Common myeloid progenitor, CD34-positive (primary cell): ENCODE data around the gene NT5C1A.

Experiments
- CTCF ChIA-PET: fragments of 350-600 bp; sonication (Branson Sonifier 250); formaldehyde crosslinking; loops from one replicate; lab custom pipeline; 2021; ENCODE audit warnings: antibody characterized with exemption; lab: Charles Lee
- POLR2A ChIA-PET: fragments of 350-600 bp; sonication (Branson Sonifier 250); formaldehyde crosslinking; loops from one replicate; lab custom pipeline; 2021; ENCODE audit warnings: antibody characterized with exemption; lab: Charles Lee
- DNase-seq, 3 donors: peaks; one replicate each; pipeline versions ENCODE4 v3.0.0 to v3.0.0-alpha.2; 2013
- H3K27ac ChIP-seq, 2 experiments: 1 replicate in 1 of 2; 2 replicates in 1 of 2; pipeline ENCODE4 v1.7.0; 2013; ENCODE audit warnings: inconsistent platforms in 2 of 2, low read length in 2 of 2, mild to moderate bottlenecking in 2 of 2, low read depth in 1 of 2, moderate library complexity in 1 of 2; ENCODE audit not compliant: severe bottlenecking in 2 of 2, insufficient read depth in 1 of 2, poor library complexity in 1 of 2
- H3K27me3 ChIP-seq, 5 experiments: replicated peaks in 2 of 5; 1 replicate in 3 of 5; 2 replicates in 2 of 5; pipeline versions ENCODE4 v1.6.1 to v1.7.0; 2013; ENCODE audit warnings: low read length in 4 of 5, mild to moderate bottlenecking in 2 of 5, moderate library complexity in 2 of 5, inconsistent platforms in 1 of 5; ENCODE audit not compliant: insufficient read depth in 5 of 5, control insufficient read depth in 4 of 5
- H3K36me3 ChIP-seq, 4 experiments: 1 replicate in 2 of 4; 2 replicates in 2 of 4; pipeline versions ENCODE4 v1.6.1 to v1.7.0; 2013; ENCODE audit warnings: low read length in 3 of 4, control low read depth in 1 of 4, mild to moderate bottlenecking in 1 of 4; ENCODE audit not compliant: control insufficient read depth in 4 of 4, insufficient read depth in 4 of 4
- H3K4me1 ChIP-seq, 4 experiments: 1 replicate in 3 of 4; 2 replicates in 1 of 4; pipeline versions ENCODE4 v1.6.1 to v1.7.1; 2013; ENCODE audit warnings: low read length in 3 of 4, mild to moderate bottlenecking in 3 of 4, control low read depth in 1 of 4, inconsistent platforms in 1 of 4, moderate library complexity in 1 of 4; ENCODE audit not compliant: control insufficient read depth in 4 of 4, insufficient read depth in 4 of 4; ENCODE audit errors: control extremely low read depth in 1 of 4
- H3K4me3 ChIP-seq, 7 experiments: 1 replicate in 4 of 7; 2 replicates in 3 of 7; pipeline versions ENCODE4 v1.5.1 to v1.7.0; 2013; ENCODE audit warnings: mild to moderate bottlenecking in 7 of 7, low read length in 6 of 7, moderate library complexity in 6 of 7, inconsistent platforms in 2 of 7, low read depth in 2 of 7, control low read depth in 1 of 7; ENCODE audit not compliant: insufficient read depth in 4 of 7, control insufficient read depth in 1 of 7; ENCODE audit errors: extremely low read depth in 1 of 7
- H3K9me3 ChIP-seq, 5 experiments: 1 replicate in 4 of 5; 2 replicates in 1 of 5; pipeline versions ENCODE4 v1.6.1 to v1.7.1; 2013; ENCODE audit warnings: low read length in 4 of 5, mild to moderate bottlenecking in 2 of 5, inconsistent platforms in 1 of 5, low read depth in 1 of 5, moderate library complexity in 1 of 5; ENCODE audit not compliant: control insufficient read depth in 4 of 5, insufficient read depth in 2 of 5; ENCODE audit errors: control extremely low read depth in 1 of 5
- WGBS: methylation state at CpG from one replicate; pipeline ENCODE4 v1.1.5; 2013; ENCODE audit not compliant: insufficient coverage; 5-methylcytosine and 5-hydroxymethylcytosine counted together

Gene NT5C1A

DNA sequence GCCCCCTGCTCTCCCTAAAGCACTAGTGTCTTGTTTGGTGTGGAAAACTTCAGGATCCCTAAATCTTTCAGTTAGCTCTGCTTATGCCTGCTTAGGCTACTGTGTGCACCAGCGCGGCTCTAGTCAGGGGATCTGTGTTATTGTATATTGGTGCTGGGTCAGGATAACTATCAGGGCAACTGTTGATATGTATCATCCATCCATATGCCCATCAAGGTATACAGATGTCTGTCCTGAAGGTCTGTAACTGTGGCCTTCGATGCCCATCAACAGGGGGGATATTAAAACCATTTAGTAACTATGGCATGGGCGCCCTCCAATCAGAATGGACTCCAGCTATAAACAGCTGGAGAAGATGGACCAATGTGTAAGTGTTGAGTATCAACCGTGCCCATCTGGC, 12.4 kb downstream of the NT5C1A start:
- no peak overlapping the region for H3K27ac ChIP-seq
- H3K27me3 ChIP-seq = peaks cover 0 to 14% (median 0%) of the 10 kb centered on the region in 5 experiments
- WGBS = 93% methylated on average over 3 of the region's 5 CpGs
- H3K4me1 ChIP-seq = peaks cover 0 to 4% (median 0%) of the 10 kb centered on the region in 4 experiments
- H3K9me3 ChIP-seq = no peaks in the 10 kb centered on the region
- ChIA-PET CTCF (interaction anchor here (1.5 to 18.3 kb wide), 5 partner anchors 11 to 53 kb away, joined by 5 to 250 read pairs (median 31); partner anchors contain the start of gene NT5C1A), POLR2A (no interaction called here)
- H3K4me3 ChIP-seq = no peak overlapping the region
- no peaks in the 10 kb centered on the region for H3K36me3 ChIP-seq
- DNase-seq = no peak

GRCh38 chr1:39659110-39659509, 12.8 kb downstream of the NT5C1A start:
- ChIA-PET CTCF (interaction anchor here (1.1 to 18.3 kb wide), 11 partner anchors 11 to 248 kb away, joined by 3 to 250 read pairs (median 7); partner anchors contain the start of genes HPCAL4 and NT5C1A), POLR2A (no interaction called here)
- peaks cover 0 to 15% (median 0%) of the 10 kb centered on the region in 5 experiments for H3K27me3 ChIP-seq
- no peaks in the 10 kb centered on the region for H3K36me3 ChIP-seq
- no peak overlapping the region for H3K27ac ChIP-seq
- no peak for DNase-seq
- no peaks in the 10 kb centered on the region for H3K9me3 ChIP-seq
- H3K4me3 ChIP-seq = no peak overlapping the region
- peaks cover 0 to 4% (median 0%) of the 10 kb centered on the region in 4 experiments for H3K4me1 ChIP-seq
- 96% methylated on average over 12 of the region's 12 CpGs for WGBS

DNA sequence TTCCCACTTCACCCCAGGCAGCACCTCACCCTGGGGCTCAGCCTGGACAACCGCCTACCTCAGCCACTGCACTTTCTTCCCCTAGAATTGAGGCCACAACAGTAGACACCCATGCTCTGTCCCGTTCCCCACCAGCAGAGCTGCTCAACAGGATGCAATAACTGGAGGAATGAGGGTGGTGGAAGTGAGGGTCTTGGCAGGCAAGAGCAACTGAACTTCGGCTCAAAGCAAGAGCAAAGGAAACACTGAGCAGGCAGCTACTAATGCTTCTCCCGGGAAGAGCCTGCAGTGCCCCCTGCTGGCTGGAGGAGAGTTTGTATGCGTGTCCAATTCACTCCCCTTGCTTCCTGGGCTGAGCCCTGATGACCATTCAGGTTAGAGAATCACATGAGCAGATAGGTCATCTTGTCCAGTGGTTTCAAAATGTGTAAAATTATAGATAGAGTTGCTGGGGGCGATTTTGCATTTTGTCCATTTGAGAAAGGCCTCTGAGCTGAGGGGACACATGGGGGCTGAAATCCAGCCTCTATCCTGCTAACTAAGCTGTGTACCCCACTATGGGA, 13.9 kb downstream of the NT5C1A start:
- H3K4me3 ChIP-seq = peak overlapping the region in 1 of 7 experiments; percentile 18
- WGBS = 23% methylated on average over 4 of the region's 6 CpGs
- CTCF ChIA-PET = interaction anchor here (0.9 to 18.3 kb wide), 15 partner anchors 10 to 247 kb away, joined by 3 to 250 read pairs (median 5); partner anchors contain the start of genes HPCAL4 and NT5C1A

DNA sequence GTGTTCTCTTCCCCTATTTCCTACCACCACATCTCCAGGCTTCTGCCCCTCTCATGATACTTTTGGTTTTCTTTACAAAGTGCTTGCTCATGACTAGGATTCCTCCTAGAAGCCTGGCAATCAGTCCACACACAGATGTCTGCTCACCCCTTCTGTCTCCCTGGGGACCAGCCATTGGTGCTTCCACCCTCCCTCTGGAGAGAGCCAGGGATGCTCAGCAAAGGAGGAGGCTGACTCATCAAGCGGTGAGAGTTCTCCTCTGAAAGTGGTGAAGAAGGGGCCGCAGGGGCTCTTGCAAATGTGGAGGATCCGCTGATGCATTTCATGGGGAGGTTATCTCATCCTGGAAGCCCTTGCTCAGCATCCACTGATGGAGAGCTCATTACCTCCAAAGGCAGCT, 14.5 kb downstream of the NT5C1A start:
- ChIA-PET POLR2A (no interaction called here), CTCF (interaction anchor here (0.9 to 18.3 kb wide), 12 partner anchors 9 to 77 kb away, joined by 3 to 250 read pairs (median 7); partner anchors contain the start of genes HPCAL4 and NT5C1A)
- Histone ChIP-seq H3K9me3 (no peaks in the 10 kb centered on the region), H3K36me3 (no peaks in the 10 kb centered on the region), H3K4me3 (no peak overlapping the region), H3K27ac (no peak overlapping the region), H3K27me3 (peaks cover 0 to 20% (median 0%) of the 10 kb centered on the region in 5 experiments), H3K4me1 (peaks cover 0 to 4% (median 0%) of the 10 kb centered on the region in 4 experiments)
- no peak for DNase-seq
- 97% methylated on average over 3 of the region's 3 CpGs for WGBS

More for the DNA sequence above, 13.9 kb downstream of the NT5C1A start:
- Histone ChIP-seq H3K27me3 (peaks cover 0 to 20% (median 0%) of the 10 kb centered on the region in 5 experiments), H3K36me3 (no peaks in the 10 kb centered on the region), H3K27ac (no peak overlapping the region), H3K4me1 (peaks cover 0 to 4% (median 0%) of the 10 kb centered on the region in 4 experiments), H3K9me3 (no peaks in the 10 kb centered on the region)
- POLR2A ChIA-PET = no interaction called here
- peak; percentile 70 to 82 (median 76) for DNase-seq

- Histone ChIP-seq H3K4me3 (no peak overlapping the region), H3K36me3 (no peaks in the 10 kb centered on the region), H3K27ac (no peak overlapping the region), H3K27me3 (peaks cover 0 to 18% (median 0%) of the 10 kb centered on the region in 5 experiments), H3K4me1 (peaks cover 0 to 4% (median 0%) of the 10 kb centered on the region in 4 experiments), H3K9me3 (no peaks in the 10 kb centered on the region)
- DNase-seq = no peak
- CTCF ChIA-PET = interaction anchor here (1.5 to 18.3 kb wide), 4 partner anchors 14 to 50 kb away, joined by 4 to 250 read pairs (median 85); partner anchors contain the start of genes HPCAL4 and NT5C1A
- 100% methylated on average over 1 of the region's 2 CpGs for WGBS
- POLR2A ChIA-PET = no interaction called here
These were observed 15.5 kb downstream of the NT5C1A start for GRCh38 chr1:39656391-39656790.

DNA sequence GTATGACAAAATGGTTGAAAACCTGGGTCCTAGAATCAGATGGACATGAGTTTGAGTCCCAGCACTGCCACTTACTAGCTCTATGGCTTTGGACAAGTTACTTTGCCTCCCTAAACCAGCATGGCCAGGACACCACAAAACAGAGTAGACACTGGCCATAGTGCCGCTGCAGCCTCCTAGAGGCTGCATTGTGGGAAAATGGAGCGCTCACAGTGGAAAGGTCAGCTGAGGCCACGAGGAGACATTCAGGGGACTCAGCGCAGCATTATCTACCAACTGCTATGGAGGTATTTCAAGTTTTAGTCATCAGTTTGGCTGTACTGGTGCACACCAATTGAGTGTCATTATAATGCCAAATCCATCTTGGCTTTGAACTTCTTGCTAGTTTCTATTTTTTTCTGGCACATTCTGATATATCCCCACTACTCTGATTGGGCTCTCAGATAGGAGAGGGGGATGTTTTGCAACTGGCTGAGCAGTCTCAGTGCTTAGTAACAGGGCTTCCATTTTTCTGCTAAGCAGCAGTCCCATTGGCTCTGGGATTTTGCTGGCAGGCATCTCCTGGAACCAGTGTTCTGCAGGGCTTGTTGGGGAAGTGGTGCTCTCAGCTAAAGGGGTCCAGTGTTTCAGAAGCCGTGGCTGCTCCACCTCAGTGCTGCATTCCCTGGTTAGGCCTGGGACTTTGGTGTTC, 16.2 kb downstream of the NT5C1A start:
- Histone ChIP-seq H3K36me3 (no peaks in the 10 kb centered on the region), H3K4me1 (peaks cover 0 to 4% (median 0%) of the 10 kb centered on the region in 4 experiments), H3K27ac (no peak overlapping the region), H3K27me3 (peaks cover 0 to 14% (median 0%) of the 10 kb centered on the region in 5 experiments), H3K4me3 (no peak overlapping the region), H3K9me3 (no peaks in the 10 kb centered on the region)
- WGBS = 93% methylated on average over 5 of the region's 5 CpGs
- DNase-seq = no peak
- ChIA-PET CTCF (interaction anchor here (0.8 to 18.3 kb wide), 5 partner anchors 12 to 114 kb away, joined by 3 to 250 read pairs (median 5); partner anchors contain the start of gene NT5C1A), POLR2A (no interaction called here)
